GM23338 (cell line): Measurements from ENCODE around the gene SPRYD4. TPM values are rescaled to one million over a fixed set of nuclear protein-coding genes. Genes with fewer than 3 reads are reported as not detected.

Experiments used
- ATAC-seq: fragments of 200-7000 bp; cut with Tn5 transposase; 3 replicates; pipeline ENCODE4 v1.9.1; 2020
- DNase-seq: peaks from one replicate; pipeline ENCODE4 v3.0.0-alpha.2; 2015; ENCODE audit warnings: low spot score
- H2AFZ ChIP-seq: fragments of 200-600 bp; sonication (generic); 2 replicates; pipeline ENCODE4 v1.8.0; 2016; ENCODE audit warnings: antibody characterized with exemption, mild to moderate bottlenecking, moderate library complexity
- H3F3A ChIP-seq: fragments of 200-600 bp; sonication (generic); replicated peaks from 2 replicates; pipeline ENCODE4 v1.8.0; 2017; ENCODE audit warnings: antibody characterized with exemption, mixed run types, low read depth
- H3K27ac ChIP-seq: fragments of 200-600 bp; sonication (generic); 2 replicates; pipeline ENCODE4 v1.6.1; 2016; ENCODE audit warnings: low read depth
- H3K27me3 ChIP-seq: fragments of 200-600 bp; sonication (generic); 2 replicates; pipeline ENCODE4 v1.8.0; 2016; ENCODE audit warnings: mild to moderate bottlenecking, mixed run types, moderate library complexity; ENCODE audit not compliant: insufficient read depth
- H3K36me3 ChIP-seq: fragments of 200-600 bp; sonication (generic); 2 replicates; pipeline ENCODE4 v1.8.0; 2016; ENCODE audit warnings: mild to moderate bottlenecking; ENCODE audit not compliant: insufficient read depth
- H3K4me1 ChIP-seq: fragments of 200-600 bp; sonication (generic); 2 replicates; pipeline ENCODE4 v1.8.0; 2016; ENCODE audit warnings: mild to moderate bottlenecking, moderate library complexity; ENCODE audit not compliant: insufficient read depth
- H3K4me2 ChIP-seq: fragments of 200-600 bp; sonication (generic); 2 replicates; pipeline ENCODE4 v1.7.1; 2017; ENCODE audit warnings: mixed run types
- H3K4me3 ChIP-seq: fragments of 200-600 bp; sonication (generic); 2 replicates; pipeline ENCODE4 v1.6.1; 2016; ENCODE audit warnings: mixed run types
- H3K79me2 ChIP-seq: fragments of 200-600 bp; sonication (generic); replicated peaks from 2 replicates; pipeline ENCODE4 v1.8.0; 2017; ENCODE audit warnings: mild to moderate bottlenecking; ENCODE audit not compliant: insufficient read depth
- H3K9me2 ChIP-seq: fragments of 200-600 bp; sonication (generic); 2 replicates; pipeline ENCODE4 v1.8.0; 2017; ENCODE audit not compliant: insufficient read depth
- H4K20me1 ChIP-seq: fragments of 200-600 bp; sonication (generic); replicated peaks from 2 replicates; pipeline ENCODE4 v1.8.0; 2017; ENCODE audit warnings: mild to moderate bottlenecking; ENCODE audit not compliant: insufficient read depth
- H3K27ac Mint-ChIP-seq: 2 replicates; pipeline ENCODE4 v1.8.0; 2020; ENCODE audit warnings: inconsistent platforms, mild to moderate bottlenecking, moderate library complexity, mixed read lengths
- H3K27me3 Mint-ChIP-seq: 3 replicates; pipeline ENCODE4 v1.8.0; 2022; ENCODE audit warnings: low read depth, mild to moderate bottlenecking, moderate library complexity, mixed read lengths, inconsistent platforms; ENCODE audit not compliant: insufficient read depth, poor library complexity
- H3K36me3 Mint-ChIP-seq: 3 replicates; pipeline ENCODE4 v1.8.0; 2021; ENCODE audit warnings: low read depth, mild to moderate bottlenecking, inconsistent platforms, moderate library complexity, mixed read lengths
- H3K4me1 Mint-ChIP-seq: 3 replicates; pipeline ENCODE4 v1.8.0; 2020; ENCODE audit warnings: mild to moderate bottlenecking, inconsistent platforms, mixed read lengths
- H3K4me3 Mint-ChIP-seq: 3 replicates; pipeline ENCODE4 v1.8.0; 2021; ENCODE audit warnings: moderate library complexity, mild to moderate bottlenecking, inconsistent platforms, mixed read lengths
- H3K9me3 Mint-ChIP-seq: 3 replicates; pipeline ENCODE4 v1.8.0; 2020; ENCODE audit warnings: moderate library complexity, mild to moderate bottlenecking, inconsistent platforms, mixed read lengths
- CREB1 ChIP-seq: fragments of 250-450 bp; sonication (Bioruptor Pico); IDR thresholded peaks from 2 replicates; pipeline ENCODE4 v1.5.0; 2020; ENCODE audit warnings: low read depth, mild to moderate bottlenecking, moderate library complexity
- EZH2 ChIP-seq: fragments of 200-600 bp; sonication (generic); IDR thresholded peaks from one replicate; pipeline ENCODE4 v1.8.0; 2017; ENCODE audit warnings: antibody characterized with exemption, mild to moderate bottlenecking, low read depth; ENCODE audit not compliant: unreplicated experiment
- EZH2phosphoT487 ChIP-seq: fragments of 200-600 bp; sonication (generic); IDR thresholded peaks from one replicate; pipeline ENCODE4 v1.8.1; 2018; ENCODE audit warnings: antibody characterized with exemption; ENCODE audit not compliant: unreplicated experiment
- JUNB ChIP-seq: IDR thresholded peaks from one replicate; pipeline ENCODE4 v1.6.1; 2016; ENCODE audit warnings: antibody characterized with exemption; ENCODE audit not compliant: unreplicated experiment
- NANOG ChIP-seq: IDR thresholded peaks from 2 replicates; pipeline ENCODE4 v1.6.1; 2016; ENCODE audit warnings: antibody characterized with exemption, borderline replicate concordance
- POLR2AphosphoS5 ChIP-seq: IDR thresholded peaks from 2 replicates; pipeline ENCODE4 v1.6.1; 2016; ENCODE audit warnings: antibody characterized with exemption, low read depth
- STAT1 ChIP-seq: IDR thresholded peaks from one replicate; pipeline ENCODE4 v1.6.1; 2016; ENCODE audit warnings: antibody characterized with exemption; ENCODE audit not compliant: unreplicated experiment
- ZNF114 ChIP-seq: fragments of 250-450 bp; sonication (Bioruptor Pico); IDR thresholded peaks from 2 replicates; pipeline ENCODE4 v1.5.0; 2020; ENCODE audit warnings: mild to moderate bottlenecking, moderate library complexity
- ZNF331 ChIP-seq: fragments of 250-450 bp; sonication (Bioruptor Pico); IDR thresholded peaks from 2 replicates; pipeline ENCODE4 v1.5.0; 2020; ENCODE audit warnings: low read depth, mild to moderate bottlenecking, moderate library complexity
- polyA plus RNA-seq: library from polyadenylated mRNA; unstranded; fragments of >200 nt; fragmentation: Nextera tagmentation; extraction: Ambion mirVana; gene quantifications from 2 replicates; pipeline ENCODE4 v1.2.1, GENCODE V29; 2016
- total RNA-seq: library from RNA; depleted of rRNA; stranded (reverse); fragments of >200 nt; shearing (Covaris generic); gene quantifications from 2 replicates; pipeline ENCODE4 v1.2.3, GENCODE V29; 2014
- TF ChIP-seq, protein P1 (sequence below), 2 experiments: fragments of 200-600 bp in 1 of 2; sonication (generic) in 1 of 2; conservative IDR thresholded peaks; 2 replicates each; pipeline versions ENCODE4 v1.5.1 to v1.6.1; 2016 to 2017; ENCODE audit warnings: antibody characterized with exemption in 2 of 2, low read depth in 2 of 2, mild to moderate bottlenecking in 2 of 2, moderate library complexity in 1 of 2
- TF ChIP-seq, protein P2 (sequence below): fragments of 250-450 bp; sonication (Bioruptor Pico); IDR thresholded peaks from 2 replicates; pipeline ENCODE4 v1.5.0; 2020; ENCODE audit warnings: mild to moderate bottlenecking, moderate library complexity
- TF ChIP-seq, protein P3 (sequence below): IDR thresholded peaks from one replicate; pipeline ENCODE4 v1.6.1; 2018; ENCODE audit warnings: antibody characterized with exemption; ENCODE audit not compliant: unreplicated experiment
- TF ChIP-seq, protein P4 (sequence below): IDR thresholded peaks from 2 replicates; pipeline ENCODE4 v1.6.1; 2016; ENCODE audit warnings: antibody characterized with exemption

The SPRYD4 gene
- total and polyA plus RNA-seq, 2 experiments from 2014 or later = 2.1 to 3.1 TPM

DNA sequence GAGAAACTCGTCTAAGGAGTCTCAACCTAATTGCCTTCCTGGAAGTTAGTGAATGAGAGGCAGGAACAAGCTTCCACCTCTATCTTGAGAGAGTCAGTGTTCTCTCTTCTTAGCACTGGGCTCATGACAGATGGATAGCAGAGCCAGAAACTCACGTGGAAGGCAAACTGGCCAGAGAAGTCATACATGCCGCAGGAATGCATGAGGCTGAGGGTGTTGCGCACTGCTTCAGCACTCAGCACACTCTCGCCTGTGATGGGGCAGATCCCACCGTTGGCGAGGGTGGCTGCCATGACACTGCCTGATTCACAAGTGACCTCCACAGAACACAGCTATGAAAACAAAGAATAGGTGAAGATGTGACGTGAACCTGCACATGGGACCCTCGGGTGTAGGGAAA lies 6.0 kb downstream of the SPRYD4 start:
- Mint-ChIP-seq H3K36me3 (peaks cover 29% of the 10 kb centered on the region), H3K27me3 (peaks cover 4% of the 10 kb centered on the region), H3K9me3 (no peaks in the 10 kb centered on the region), H3K4me3 (no peak overlapping the region), H3K27ac (no peak overlapping the region), H3K4me1 (peaks cover 6% of the 10 kb centered on the region; the same call in 2 of the 3 replicates)
- peaks cover 7% of the 10 kb centered on the region for H3K79me2 ChIP-seq
- H3K4me1 ChIP-seq = no peaks in the 10 kb centered on the region; the same call in 1 of the 2 replicates
- DNase-seq (no peak), ATAC-seq (no peak)
- H3K9me2 ChIP-seq = no peaks in the 10 kb centered on the region
- H3F3A ChIP-seq = peaks cover 9% of the 10 kb centered on the region; the same call in 1 of the 2 replicates
- H2AFZ ChIP-seq = no peak overlapping the region
- H3K36me3 ChIP-seq = peaks cover 10% of the 10 kb centered on the region
- peaks cover 5% of the 10 kb centered on the region; the same call in 1 of the 2 replicates for H4K20me1 ChIP-seq
- TF ChIP-seq, protein P1, sequence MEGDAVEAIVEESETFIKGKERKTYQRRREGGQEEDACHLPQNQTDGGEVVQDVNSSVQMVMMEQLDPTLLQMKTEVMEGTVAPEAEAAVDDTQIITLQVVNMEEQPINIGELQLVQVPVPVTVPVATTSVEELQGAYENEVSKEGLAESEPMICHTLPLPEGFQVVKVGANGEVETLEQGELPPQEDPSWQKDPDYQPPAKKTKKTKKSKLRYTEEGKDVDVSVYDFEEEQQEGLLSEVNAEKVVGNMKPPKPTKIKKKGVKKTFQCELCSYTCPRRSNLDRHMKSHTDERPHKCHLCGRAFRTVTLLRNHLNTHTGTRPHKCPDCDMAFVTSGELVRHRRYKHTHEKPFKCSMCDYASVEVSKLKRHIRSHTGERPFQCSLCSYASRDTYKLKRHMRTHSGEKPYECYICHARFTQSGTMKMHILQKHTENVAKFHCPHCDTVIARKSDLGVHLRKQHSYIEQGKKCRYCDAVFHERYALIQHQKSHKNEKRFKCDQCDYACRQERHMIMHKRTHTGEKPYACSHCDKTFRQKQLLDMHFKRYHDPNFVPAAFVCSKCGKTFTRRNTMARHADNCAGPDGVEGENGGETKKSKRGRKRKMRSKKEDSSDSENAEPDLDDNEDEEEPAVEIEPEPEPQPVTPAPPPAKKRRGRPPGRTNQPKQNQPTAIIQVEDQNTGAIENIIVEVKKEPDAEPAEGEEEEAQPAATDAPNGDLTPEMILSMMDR (conservative IDR thresholded peaks at IDR 0.05; ENCODE audit: low read depth in 2 of 2) = no peak
- TF ChIP-seq JUNB (no peak), NANOG (no peak), STAT1 (no peak), CREB1 (CRISPR knock-in tag) (no peak), ZNF331 (CRISPR knock-in tag) (no peak), ZNF114 (CRISPR knock-in tag) (no peak), POLR2AphosphoS5 (no peak), EZH2 (no peak), EZH2phosphoT487 (no peak)
- TF ChIP-seq, protein P2, sequence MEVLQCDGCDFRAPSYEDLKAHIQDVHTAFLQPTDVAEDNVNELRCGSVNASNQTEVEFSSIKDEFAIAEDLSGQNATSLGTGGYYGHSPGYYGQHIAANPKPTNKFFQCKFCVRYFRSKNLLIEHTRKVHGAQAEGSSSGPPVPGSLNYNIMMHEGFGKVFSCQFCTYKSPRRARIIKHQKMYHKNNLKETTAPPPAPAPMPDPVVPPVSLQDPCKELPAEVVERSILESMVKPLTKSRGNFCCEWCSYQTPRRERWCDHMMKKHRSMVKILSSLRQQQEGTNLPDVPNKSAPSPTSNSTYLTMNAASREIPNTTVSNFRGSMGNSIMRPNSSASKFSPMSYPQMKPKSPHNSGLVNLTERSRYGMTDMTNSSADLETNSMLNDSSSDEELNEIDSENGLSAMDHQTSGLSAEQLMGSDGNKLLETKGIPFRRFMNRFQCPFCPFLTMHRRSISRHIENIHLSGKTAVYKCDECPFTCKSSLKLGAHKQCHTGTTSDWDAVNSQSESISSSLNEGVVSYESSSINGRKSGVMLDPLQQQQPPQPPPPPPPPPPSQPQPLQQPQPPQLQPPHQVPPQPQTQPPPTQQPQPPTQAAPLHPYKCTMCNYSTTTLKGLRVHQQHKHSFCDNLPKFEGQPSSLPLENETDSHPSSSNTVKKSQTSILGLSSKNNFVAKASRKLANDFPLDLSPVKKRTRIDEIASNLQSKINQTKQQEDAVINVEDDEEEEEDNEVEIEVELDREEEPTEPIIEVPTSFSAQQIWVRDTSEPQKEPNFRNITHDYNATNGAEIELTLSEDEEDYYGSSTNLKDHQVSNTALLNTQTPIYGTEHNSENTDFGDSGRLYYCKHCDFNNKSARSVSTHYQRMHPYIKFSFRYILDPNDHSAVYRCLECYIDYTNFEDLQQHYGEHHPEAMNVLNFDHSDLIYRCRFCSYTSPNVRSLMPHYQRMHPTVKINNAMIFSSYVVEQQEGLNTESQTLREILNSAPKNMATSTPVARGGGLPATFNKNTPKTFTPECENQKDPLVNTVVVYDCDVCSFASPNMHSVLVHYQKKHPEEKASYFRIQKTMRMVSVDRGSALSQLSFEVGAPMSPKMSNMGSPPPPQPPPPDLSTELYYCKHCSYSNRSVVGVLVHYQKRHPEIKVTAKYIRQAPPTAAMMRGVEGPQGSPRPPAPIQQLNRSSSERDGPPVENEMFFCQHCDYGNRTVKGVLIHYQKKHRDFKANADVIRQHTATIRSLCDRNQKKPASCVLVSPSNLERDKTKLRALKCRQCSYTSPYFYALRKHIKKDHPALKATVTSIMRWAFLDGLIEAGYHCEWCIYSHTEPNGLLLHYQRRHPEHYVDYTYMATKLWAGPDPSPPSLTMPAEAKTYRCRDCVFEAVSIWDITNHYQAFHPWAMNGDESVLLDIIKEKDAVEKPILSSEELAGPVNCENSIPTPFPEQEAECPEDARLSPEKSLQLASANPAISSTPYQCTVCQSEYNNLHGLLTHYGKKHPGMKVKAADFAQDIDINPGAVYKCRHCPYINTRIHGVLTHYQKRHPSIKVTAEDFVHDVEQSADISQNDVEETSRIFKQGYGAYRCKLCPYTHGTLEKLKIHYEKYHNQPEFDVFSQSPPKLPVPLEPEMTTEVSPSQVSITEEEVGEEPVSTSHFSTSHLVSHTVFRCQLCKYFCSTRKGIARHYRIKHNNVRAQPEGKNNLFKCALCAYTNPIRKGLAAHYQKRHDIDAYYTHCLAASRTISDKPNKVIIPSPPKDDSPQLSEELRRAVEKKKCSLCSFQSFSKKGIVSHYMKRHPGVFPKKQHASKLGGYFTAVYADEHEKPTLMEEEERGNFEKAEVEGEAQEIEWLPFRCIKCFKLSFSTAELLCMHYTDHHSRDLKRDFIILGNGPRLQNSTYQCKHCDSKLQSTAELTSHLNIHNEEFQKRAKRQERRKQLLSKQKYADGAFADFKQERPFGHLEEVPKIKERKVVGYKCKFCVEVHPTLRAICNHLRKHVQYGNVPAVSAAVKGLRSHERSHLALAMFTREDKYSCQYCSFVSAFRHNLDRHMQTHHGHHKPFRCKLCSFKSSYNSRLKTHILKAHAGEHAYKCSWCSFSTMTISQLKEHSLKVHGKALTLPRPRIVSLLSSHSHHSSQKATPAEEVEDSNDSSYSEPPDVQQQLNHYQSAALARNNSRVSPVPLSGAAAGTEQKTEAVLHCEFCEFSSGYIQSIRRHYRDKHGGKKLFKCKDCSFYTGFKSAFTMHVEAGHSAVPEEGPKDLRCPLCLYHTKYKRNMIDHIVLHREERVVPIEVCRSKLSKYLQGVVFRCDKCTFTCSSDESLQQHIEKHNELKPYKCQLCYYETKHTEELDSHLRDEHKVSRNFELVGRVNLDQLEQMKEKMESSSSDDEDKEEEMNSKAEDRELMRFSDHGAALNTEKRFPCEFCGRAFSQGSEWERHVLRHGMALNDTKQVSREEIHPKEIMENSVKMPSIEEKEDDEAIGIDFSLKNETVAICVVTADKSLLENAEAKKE = no peak
- TF ChIP-seq, protein P3, sequence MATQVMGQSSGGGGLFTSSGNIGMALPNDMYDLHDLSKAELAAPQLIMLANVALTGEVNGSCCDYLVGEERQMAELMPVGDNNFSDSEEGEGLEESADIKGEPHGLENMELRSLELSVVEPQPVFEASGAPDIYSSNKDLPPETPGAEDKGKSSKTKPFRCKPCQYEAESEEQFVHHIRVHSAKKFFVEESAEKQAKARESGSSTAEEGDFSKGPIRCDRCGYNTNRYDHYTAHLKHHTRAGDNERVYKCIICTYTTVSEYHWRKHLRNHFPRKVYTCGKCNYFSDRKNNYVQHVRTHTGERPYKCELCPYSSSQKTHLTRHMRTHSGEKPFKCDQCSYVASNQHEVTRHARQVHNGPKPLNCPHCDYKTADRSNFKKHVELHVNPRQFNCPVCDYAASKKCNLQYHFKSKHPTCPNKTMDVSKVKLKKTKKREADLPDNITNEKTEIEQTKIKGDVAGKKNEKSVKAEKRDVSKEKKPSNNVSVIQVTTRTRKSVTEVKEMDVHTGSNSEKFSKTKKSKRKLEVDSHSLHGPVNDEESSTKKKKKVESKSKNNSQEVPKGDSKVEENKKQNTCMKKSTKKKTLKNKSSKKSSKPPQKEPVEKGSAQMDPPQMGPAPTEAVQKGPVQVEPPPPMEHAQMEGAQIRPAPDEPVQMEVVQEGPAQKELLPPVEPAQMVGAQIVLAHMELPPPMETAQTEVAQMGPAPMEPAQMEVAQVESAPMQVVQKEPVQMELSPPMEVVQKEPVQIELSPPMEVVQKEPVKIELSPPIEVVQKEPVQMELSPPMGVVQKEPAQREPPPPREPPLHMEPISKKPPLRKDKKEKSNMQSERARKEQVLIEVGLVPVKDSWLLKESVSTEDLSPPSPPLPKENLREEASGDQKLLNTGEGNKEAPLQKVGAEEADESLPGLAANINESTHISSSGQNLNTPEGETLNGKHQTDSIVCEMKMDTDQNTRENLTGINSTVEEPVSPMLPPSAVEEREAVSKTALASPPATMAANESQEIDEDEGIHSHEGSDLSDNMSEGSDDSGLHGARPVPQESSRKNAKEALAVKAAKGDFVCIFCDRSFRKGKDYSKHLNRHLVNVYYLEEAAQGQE = no peak
- TF ChIP-seq, protein P4, sequence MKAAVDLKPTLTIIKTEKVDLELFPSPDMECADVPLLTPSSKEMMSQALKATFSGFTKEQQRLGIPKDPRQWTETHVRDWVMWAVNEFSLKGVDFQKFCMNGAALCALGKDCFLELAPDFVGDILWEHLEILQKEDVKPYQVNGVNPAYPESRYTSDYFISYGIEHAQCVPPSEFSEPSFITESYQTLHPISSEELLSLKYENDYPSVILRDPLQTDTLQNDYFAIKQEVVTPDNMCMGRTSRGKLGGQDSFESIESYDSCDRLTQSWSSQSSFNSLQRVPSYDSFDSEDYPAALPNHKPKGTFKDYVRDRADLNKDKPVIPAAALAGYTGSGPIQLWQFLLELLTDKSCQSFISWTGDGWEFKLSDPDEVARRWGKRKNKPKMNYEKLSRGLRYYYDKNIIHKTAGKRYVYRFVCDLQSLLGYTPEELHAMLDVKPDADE = no peak
- no peaks in the 10 kb centered on the region for H3K27me3 ChIP-seq
- no peak overlapping the region for H3K4me2 ChIP-seq
- no peak overlapping the region for H3K27ac ChIP-seq
- no peak overlapping the region for H3K4me3 ChIP-seq
